DND-41 (cell line): ENCODE data around the gene DNAH10.

ENCODE experiments used
- CTCF ChIP-seq: IDR thresholded peaks from 2 replicates; pipeline ENCODE4 v1.5.1; 2012; ENCODE audit warnings: borderline replicate concordance, low read length, moderate library complexity, mild to moderate bottlenecking; ENCODE audit not compliant: poor library complexity, severe bottlenecking; ENCODE audit errors: extremely low read depth
- EZH2 ChIP-seq: IDR thresholded peaks from 3 replicates; pipeline ENCODE4 v1.6.1; 2012; ENCODE audit warnings: borderline replicate concordance, low read depth, mild to moderate bottlenecking, moderate library complexity, low read length, inconsistent platforms; ENCODE audit not compliant: severe bottlenecking

- no peak for TF ChIP-seq CTCF
- no peak for TF ChIP-seq EZH2
Measured at GRCh38 chr12:123895451-123895850, 133.3 kb downstream of the DNAH10 start.
